NCI-H82 treated with DMSO at 0.1 percent for 48 hours (cell line): ENCODE measurements around the gene GLCCI1.
"Not testable (repeated sequence)": the region's sequence is repeated elsewhere in the genome, so short reads cannot be mapped to it uniquely, and the experiment has no call there.

Experiments used
- DNase-seq: peaks from one replicate; lab custom pipeline; 2025; ENCODE audit not compliant: unreplicated experiment; lab: John Stamatoyannopoulos, UW

GLCCI1 gene

GRCh38 chr7:8042796-8043535 is 74.4 kb downstream of the GLCCI1 start:
- DNase-seq, result no peak

GRCh38 chr7:8044761-8045430 is 76.3 kb downstream of the GLCCI1 start:
- no peak for DNase-seq

GRCh38 chr7:8048067-8048466 is 79.5 kb downstream of the GLCCI1 start:
- DNase-seq, result not testable (repeated sequence)

- no peak for DNase-seq
Measured at GRCh38 chr7:8051373-8051772, 82.8 kb downstream of the GLCCI1 start.

- no peak for DNase-seq
Measured at GRCh38 chr7:8051998-8052397, 83.4 kb downstream of the GLCCI1 start.

GRCh38 chr7:8052824-8053223 is 84.2 kb downstream of the GLCCI1 start:
- no peak for DNase-seq

GRCh38 chr7:8056439-8056838 is 87.8 kb downstream of the GLCCI1 start:
- DNase-seq, result no peak

- DNase-seq, result no peak
Measured at GRCh38 chr7:8057566-8057965, 89.0 kb downstream of the GLCCI1 start.

GRCh38 chr7:8058322-8058721 is 89.7 kb downstream of the GLCCI1 start:
- DNase-seq, result no peak

GRCh38 chr7:8058852-8059251 is 90.3 kb downstream of the GLCCI1 start:
- DNase-seq, result no peak

- DNase-seq, result no peak
Measured at GRCh38 chr7:8060241-8060640, 91.6 kb downstream of the GLCCI1 start.

- not testable (repeated sequence) for DNase-seq
Measured at GRCh38 chr7:8063300-8063699, 94.7 kb downstream of the GLCCI1 start.

GRCh38 chr7:8063706-8064297 is 95.2 kb downstream of the GLCCI1 start:
- DNase-seq, result no peak

- DNase-seq, result no peak
Measured at GRCh38 chr7:8064828-8065227, 96.2 kb downstream of the GLCCI1 start.

GRCh38 chr7:8065356-8065813 is 96.8 kb downstream of the GLCCI1 start:
- no peak for DNase-seq

- DNase-seq, result no peak
Measured at GRCh38 chr7:8068892-8069686, 100.5 kb downstream of the GLCCI1 start.

GRCh38 chr7:8070451-8071180 is 102.0 kb downstream of the GLCCI1 start:
- DNase-seq, result no peak

- no peak for DNase-seq
Measured at GRCh38 chr7:8078418-8078817, 109.8 kb downstream of the GLCCI1 start.

- DNase-seq, result no peak
Measured at GRCh38 chr7:8082762-8083161, 114.2 kb downstream of the GLCCI1 start.

GRCh38 chr7:8084836-8085235 is 116.2 kb downstream of the GLCCI1 start:
- no peak for DNase-seq

GRCh38 chr7:8085420-8085819 is 116.8 kb downstream of the GLCCI1 start:
- DNase-seq, result no peak
